ENCODE data around the gene PLA2G6. TPM values are rescaled to one million over a fixed set of nuclear protein-coding genes. Genes with fewer than 3 reads are reported as not detected.
"Not testable (repeated sequence)": the region's sequence is repeated elsewhere in the genome, so short reads cannot be mapped to it uniquely, and the experiment has no call there.

The PLA2G6 gene
- total and polyA plus RNA-seq, 5 experiments from 2014 or later, result 2.6 to 186 (median 7.2) TPM

DNA sequence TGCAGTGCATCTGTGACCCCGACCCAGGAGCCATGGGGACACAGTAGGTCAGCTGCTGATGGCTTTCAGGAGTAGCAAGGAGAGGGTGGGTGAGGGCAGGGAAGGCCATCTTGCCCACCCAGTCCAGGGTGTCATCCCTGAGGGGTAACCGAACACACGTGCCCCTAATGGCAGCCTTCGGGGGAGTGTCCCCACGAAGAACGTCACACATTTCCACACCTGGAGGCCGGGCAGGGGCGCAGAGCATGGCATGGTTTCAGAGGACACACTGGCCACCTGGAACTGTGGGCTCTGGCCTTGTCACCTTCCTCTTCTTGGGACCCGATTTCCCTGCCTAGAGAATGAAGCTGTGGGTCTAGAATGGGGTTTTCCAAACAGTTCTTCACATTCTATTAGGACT, 51.8 kb downstream of the PLA2G6 start:
- Mint-ChIP-seq H3K9me3 (no peaks in the 10 kb centered on the region), H3K27me3 (no peaks in the 10 kb centered on the region), H3K4me1 (peaks cover 0 to 2% (median 0%) of the 10 kb centered on the region in 4 donors), H3K4me3 (no peak overlapping the region), H3K27ac (no peak overlapping the region), H3K36me3 (peaks cover 0 to 50% (median 10%) of the 10 kb centered on the region in 3 donors)
- POLR2A ChIA-PET, result no interaction called here
- DNase-seq (no peak), ATAC-seq (no peak)

DNA sequence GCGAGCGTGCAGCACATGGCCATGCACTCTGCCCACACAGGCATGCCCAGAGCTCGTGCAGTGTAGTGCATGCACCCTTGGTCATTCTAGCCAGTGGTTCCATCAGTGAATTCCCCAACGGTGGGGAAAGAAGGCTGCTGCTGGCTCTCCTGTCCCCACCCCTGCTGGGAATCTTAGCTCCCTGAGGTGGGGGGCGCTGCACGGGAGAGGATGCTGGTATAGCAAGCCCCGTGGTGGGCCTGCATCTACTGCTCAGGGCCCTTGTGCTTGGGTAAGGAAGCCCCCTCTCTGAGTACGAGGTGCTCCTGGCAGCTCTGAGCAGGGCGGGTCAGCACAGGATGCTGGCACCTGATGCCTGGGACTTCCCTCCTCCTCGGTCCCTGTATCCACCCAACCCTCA, 52.6 kb downstream of the PLA2G6 start:
- DNase-seq (no peak), ATAC-seq (no peak)
- Mint-ChIP-seq H3K27ac (no peak overlapping the region), H3K9me3 (no peaks in the 10 kb centered on the region), H3K4me3 (no peak overlapping the region), H3K36me3 (peaks cover 0 to 46% (median 8%) of the 10 kb centered on the region in 3 donors), H3K4me1 (peaks cover 0 to 2% (median 0%) of the 10 kb centered on the region in 4 donors), H3K27me3 (no peaks in the 10 kb centered on the region)
- POLR2A ChIA-PET, result no interaction called here

DNA sequence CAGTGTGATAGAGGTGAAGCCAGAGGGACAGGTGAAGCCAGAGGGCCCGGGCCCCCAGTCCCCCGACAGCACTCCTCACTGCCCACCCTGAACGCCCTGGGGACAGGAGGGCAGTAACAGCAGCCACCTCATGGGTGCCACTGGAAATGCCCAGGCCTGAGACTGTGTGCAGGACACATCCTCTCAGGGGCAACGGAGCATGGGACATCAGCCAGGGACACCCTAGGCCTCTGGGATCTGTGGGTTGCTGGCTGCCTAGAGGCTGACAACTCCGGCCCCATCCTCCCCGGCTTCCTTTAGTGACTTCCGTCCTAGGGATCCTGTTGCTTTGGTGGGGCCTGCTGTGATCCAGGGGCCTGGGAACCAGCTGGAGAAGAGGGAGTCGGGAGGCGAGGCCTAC, 53.8 kb downstream of the PLA2G6 start:
- Mint-ChIP-seq H3K4me3 (no peak overlapping the region), H3K9me3 (no peaks in the 10 kb centered on the region), H3K27me3 (no peaks in the 10 kb centered on the region), H3K27ac (no peak overlapping the region), H3K4me1 (peaks cover 0 to 2% (median 0%) of the 10 kb centered on the region in 4 donors), H3K36me3 (peaks cover 0 to 40% (median 8%) of the 10 kb centered on the region in 3 donors)
- no peak for DNase-seq
- POLR2A ChIA-PET, result no interaction called here
- no peak for ATAC-seq

DNA sequence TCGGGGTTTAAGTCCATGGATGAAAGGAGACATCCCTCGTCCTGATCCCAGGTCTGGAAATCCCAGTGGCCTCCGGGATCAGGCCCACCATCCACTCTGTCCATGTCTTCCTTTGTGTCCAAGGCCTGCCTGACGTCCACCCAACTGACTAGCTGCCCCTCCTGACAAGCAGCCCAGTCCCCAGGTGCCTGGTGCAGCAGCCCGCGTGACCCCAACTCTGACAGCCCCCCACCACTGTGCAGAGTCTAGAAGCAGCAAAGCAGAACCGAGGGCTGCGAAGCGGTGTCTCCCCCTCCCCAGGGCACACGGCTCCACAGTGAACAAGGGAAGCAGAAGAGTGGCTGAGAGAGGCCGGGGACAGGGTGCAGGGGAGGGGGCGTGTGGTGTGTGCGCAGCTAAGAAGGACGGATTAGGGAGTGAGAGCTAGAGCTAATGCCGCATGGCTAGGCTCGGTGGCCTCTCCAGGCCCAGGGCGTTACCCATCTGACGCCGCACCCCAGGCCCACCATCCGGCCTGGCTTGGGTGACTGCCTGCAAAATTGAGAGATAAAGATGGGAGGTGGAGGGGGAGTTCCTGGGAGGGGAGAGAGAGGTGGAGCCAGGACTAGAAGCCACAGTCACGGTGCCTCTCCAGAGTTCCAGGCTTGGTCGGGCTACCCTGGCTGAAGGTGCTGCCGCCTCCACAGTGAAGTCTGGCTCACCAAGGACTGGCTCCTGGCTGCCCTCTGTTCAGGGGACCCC, 54.5 kb downstream of the PLA2G6 start:
- no peaks in the 10 kb centered on the region for H3K27me3 Mint-ChIP-seq
- DNase-seq (no peak), ATAC-seq (no peak)
- H3K27ac Mint-ChIP-seq, result peak overlapping the region in 1 of 10 donors; percentile 37
- peaks cover 0 to 35% (median 3%) of the 10 kb centered on the region in 3 donors for H3K36me3 Mint-ChIP-seq
- H3K4me3 Mint-ChIP-seq, result no peak overlapping the region
- POLR2A ChIA-PET, result no interaction called here
- H3K9me3 Mint-ChIP-seq, result no peaks in the 10 kb centered on the region
- H3K4me1 Mint-ChIP-seq, result peaks cover 0 to 2% (median 0%) of the 10 kb centered on the region in 4 donors

DNA sequence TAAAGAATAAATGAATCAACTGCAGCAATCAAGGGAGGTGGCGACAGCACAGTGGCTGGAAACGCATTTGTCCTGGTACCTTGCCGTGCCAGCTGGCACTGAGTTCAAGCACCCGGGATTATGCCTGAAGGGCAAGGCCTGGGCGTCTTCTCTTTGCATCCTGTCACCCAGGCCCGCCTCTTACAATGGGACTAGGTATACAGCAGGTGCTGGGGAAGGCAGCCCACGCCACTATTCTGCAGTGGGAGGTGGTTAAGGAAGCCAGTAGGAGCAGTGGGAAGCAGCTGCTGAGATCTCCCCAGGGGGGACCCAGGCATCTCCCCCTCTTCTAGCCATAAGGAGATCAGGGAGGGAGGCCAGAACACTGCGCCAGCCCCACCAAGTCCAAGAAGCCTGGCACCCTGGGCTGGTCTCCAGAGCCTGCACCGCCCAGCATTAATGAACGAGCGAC, 55.9 kb downstream of the PLA2G6 start:
- POLR2A ChIA-PET, result no interaction called here
- DNase-seq (no peak), ATAC-seq (no peak)
- H3K9me3 Mint-ChIP-seq, result no peaks in the 10 kb centered on the region
- H3K27me3 Mint-ChIP-seq, result no peaks in the 10 kb centered on the region
- no peak overlapping the region for H3K4me3 Mint-ChIP-seq
- H3K36me3 Mint-ChIP-seq, result peaks cover 0 to 29% (median 2%) of the 10 kb centered on the region in 3 donors
- H3K27ac Mint-ChIP-seq, result no peak overlapping the region
- H3K4me1 Mint-ChIP-seq, result peaks cover 0 to 2% (median 0%) of the 10 kb centered on the region in 4 donors

DNA sequence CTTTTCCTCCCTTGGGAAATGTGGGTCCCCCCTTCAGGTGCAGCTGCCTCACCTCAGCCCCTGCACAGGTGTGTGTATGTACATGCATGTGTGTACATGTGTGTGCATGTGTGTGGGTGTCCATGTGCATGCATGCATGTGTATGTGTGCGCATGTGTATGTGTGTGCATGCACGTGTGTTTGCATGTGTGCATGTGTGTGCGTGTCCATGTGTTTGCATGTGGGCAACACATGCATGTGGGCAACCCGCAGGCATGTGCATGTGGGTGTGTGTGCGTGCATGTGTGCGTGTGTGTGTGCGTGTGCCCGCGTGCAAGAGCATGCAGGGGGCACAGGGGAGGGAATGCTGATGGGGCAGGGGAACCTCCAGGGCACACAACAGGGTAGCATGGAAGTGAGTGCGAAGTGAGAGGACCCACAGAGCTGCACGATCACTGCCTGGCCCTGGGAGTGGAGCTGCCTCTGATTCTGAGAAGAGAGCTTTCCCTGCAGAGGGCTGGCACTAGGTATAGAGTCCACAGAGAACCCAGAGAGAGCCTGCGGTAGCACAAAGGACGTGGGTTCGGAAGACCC, 56.5 kb downstream of the PLA2G6 start:
- Mint-ChIP-seq H3K36me3 (peaks cover 0 to 24% (median 2%) of the 10 kb centered on the region in 3 donors), H3K4me1 (peaks cover 0 to 2% (median 0%) of the 10 kb centered on the region in 4 donors), H3K4me3 (no peak overlapping the region), H3K27me3 (no peaks in the 10 kb centered on the region), H3K9me3 (no peaks in the 10 kb centered on the region), H3K27ac (no peak overlapping the region)
- no peak for ATAC-seq
- DNase-seq, result no peak
- POLR2A ChIA-PET, result no interaction called here

DNA sequence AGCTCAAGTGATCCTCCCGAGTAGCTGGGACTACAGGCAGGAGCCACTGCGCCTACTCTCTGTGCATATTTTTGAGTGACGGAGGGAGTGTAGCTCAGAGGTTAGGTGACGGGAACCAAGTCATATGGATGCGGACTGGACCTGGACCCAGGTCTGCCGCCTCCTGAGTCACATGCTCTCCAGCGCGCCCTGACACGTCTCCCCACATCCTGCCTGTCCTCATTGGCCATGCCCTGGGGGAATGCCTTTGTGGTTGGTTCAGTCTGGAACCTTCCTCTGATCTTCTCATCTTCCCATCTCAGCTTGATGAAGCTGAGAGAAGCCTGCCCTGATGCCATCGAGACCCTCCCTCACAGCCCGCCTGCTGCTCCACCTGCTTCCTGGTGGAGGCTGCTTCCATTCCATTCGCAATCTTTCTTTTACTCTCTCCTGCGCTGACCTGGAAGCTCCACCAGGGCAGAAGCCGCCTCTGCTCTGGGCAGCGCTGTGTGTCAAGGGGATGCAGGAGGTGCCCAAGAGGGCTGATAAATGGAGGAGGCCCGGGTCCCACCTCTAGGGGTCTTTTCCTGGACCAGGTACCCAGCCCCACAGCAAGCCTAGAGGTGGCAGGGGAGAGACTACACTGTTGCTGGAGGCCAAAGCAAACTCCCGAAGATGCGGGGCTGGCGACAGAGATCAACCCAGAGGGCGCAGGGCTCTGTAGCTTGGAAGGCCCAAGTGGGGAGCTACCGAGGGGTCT, 57.2 kb downstream of the PLA2G6 start:
- Mint-ChIP-seq H3K27me3 (no peaks in the 10 kb centered on the region), H3K9me3 (no peaks in the 10 kb centered on the region), H3K36me3 (peaks cover 0 to 23% (median 2%) of the 10 kb centered on the region in 3 donors), H3K4me3 (no peak overlapping the region), H3K4me1 (peaks cover 0 to 2% (median 0%) of the 10 kb centered on the region in 4 donors), H3K27ac (peak overlapping the region in 2 of 10 donors; percentile 49 to 71)
- ATAC-seq (no peak), DNase-seq (no peak)
- POLR2A ChIA-PET, result no interaction called here

DNA sequence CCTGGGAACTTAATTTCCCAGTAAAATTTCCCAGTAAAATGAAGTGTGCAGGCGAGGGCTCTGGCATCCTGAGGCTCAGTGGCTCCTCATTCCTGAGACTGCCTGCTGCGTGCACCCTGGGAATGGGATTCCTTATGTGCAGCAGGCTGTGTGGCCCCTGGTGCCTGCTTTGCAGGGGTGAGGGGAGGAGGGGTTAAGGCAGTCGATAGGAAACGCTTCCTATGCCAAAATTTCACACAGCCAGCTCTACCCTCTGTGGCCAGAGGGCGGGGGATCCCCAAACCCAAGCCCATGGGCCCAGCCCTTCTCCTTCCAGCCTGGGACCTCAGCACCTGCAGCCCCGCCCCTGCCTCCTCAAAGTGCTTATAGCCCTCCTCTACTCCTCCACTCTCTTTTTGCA, 59.0 kb downstream of the PLA2G6 start:
- H3K27me3 Mint-ChIP-seq, result no peaks in the 10 kb centered on the region
- no peak overlapping the region for H3K4me3 Mint-ChIP-seq
- POLR2A ChIA-PET, result no interaction called here
- H3K27ac Mint-ChIP-seq, result no peak overlapping the region
- no peak for ATAC-seq
- no peak for DNase-seq
- peaks cover 0 to 23% (median 2%) of the 10 kb centered on the region in 3 donors for H3K36me3 Mint-ChIP-seq
- peaks cover 0 to 2% (median 0%) of the 10 kb centered on the region in 4 donors for H3K4me1 Mint-ChIP-seq
- H3K9me3 Mint-ChIP-seq, result no peaks in the 10 kb centered on the region

DNA sequence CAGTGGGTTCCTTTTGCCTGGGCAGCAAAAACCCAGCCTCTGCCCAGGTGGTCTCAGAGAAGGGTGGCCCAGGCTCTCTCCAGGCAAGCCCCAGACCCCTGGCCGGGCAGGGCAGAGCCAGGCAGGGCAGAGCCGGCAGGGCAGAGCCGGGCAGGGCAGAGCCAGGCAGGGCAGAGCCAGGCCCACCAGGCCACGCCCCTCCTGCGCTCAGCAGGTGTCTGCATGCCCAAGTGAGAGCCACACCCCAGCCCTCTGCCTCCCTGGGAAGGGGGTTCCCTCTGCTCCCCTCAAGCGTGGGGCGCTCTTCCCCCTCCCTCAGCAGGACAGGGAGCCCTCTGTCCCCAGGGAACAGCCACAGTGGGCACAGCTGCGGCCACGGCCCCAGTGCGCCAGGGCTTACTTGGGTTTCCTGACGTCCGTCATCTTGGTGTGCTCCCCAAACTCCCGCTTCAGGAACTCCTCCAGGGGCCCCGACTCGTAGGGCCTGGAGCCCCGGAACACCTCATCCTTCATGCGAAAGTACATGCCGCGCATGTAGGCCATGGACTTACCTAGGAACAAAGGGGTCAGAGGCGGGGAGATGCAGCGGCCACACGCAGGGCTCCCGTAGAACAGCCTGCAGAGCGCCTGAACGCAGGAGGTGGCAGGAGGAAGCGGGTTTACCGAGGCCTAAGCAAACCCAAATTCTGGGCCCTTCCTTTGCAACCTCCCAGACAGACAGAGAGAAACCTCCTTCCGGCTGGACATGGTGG, 61.1 kb downstream of the PLA2G6 start:
- ATAC-seq (no peak), DNase-seq (no peak)
- no peaks in the 10 kb centered on the region for H3K4me1 Mint-ChIP-seq
- H3K27me3 Mint-ChIP-seq, result no peaks in the 10 kb centered on the region
- no peaks in the 10 kb centered on the region for H3K9me3 Mint-ChIP-seq
- POLR2A ChIA-PET, result no interaction called here
- H3K4me3 Mint-ChIP-seq, result no peak overlapping the region
- H3K27ac Mint-ChIP-seq, result no peak overlapping the region
- H3K36me3 Mint-ChIP-seq, result peaks cover 0 to 9% (median under 1%) of the 10 kb centered on the region in 3 donors

DNA sequence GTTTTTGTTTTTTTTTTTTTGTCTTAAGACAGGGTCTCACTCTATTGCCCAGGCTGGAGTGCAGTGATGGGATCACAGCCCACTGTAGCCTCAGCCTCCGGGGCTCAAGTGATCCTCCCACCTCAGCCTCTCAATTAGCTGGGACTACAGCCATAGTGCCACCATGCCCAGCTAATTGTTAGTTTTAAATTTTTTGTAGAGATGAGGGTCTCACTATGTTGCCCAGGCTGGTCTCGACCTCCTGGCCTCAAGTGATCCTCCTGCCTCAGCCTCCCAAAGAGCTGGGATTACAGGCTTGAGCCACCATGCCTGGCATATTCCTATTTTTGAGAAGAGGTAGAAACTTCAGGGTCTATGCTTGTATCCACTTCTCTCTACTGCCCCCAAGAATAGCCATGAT, 62.9 kb downstream of the PLA2G6 start:
- H3K36me3 Mint-ChIP-seq, POLR2A ChIA-PET, H3K4me3 Mint-ChIP-seq, H3K27ac Mint-ChIP-seq, H3K4me1 Mint-ChIP-seq, H3K27me3 Mint-ChIP-seq, DNase-seq, H3K9me3 Mint-ChIP-seq, ATAC-seq: not testable (repeated sequence)

DNA sequence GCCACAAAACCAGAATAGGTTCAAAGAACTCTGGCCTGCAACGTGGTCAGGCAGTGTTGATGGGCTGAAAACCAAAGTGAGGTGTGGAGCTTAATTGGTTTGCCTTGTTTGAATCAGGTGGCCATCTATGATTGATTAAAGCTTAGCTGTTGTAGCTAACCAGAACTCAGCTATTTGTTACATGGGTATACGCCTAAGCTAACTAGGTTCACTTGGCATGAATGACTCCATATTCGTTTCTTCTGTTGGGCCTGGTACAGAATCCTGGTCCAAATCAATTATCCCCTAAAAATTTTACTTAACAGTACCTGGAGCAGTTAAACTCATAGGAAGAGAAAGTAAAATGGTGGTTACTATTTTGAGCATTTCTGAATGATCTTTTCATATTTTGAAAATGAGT, 63.4 kb downstream of the PLA2G6 start:
- POLR2A ChIA-PET, result no interaction called here
- Mint-ChIP-seq H3K4me3 (no peak overlapping the region), H3K27me3 (no peaks in the 10 kb centered on the region), H3K27ac (no peak overlapping the region), H3K9me3 (no peaks in the 10 kb centered on the region), H3K36me3 (peaks cover 0 to 9% (median 3%) of the 10 kb centered on the region in 3 donors), H3K4me1 (peaks cover 0 to 8% (median 4%) of the 10 kb centered on the region in 4 donors)
- no peak for DNase-seq
- no peak for ATAC-seq

DNA sequence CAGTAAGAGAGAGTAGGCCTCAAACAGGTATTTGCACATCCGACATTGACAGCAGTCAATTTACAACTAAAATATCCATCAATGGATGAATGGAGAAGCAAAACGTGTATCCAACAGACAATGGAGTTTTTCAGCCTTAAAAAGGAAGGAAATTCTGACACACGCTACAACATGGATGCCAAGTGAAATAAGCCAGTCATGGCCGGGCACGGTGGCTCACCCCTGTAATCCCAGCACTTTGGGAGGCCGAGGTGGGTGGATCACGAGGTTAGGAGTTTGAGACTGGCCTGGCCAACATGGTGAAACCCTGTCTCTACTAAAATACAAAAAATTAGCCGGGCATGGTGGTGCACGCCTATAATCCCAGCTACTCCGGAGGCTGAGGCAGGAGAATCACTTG, 64.1 kb downstream of the PLA2G6 start:
- ATAC-seq, DNase-seq, H3K27ac Mint-ChIP-seq, H3K27me3 Mint-ChIP-seq, H3K9me3 Mint-ChIP-seq, H3K4me1 Mint-ChIP-seq, POLR2A ChIA-PET, H3K4me3 Mint-ChIP-seq: not testable (repeated sequence)
- peaks cover 0 to 12% (median 3%) of the 10 kb centered on the region in 3 donors for H3K36me3 Mint-ChIP-seq
